Measurements from ENCODE around the gene ACCS.

Gene ACCS

GRCh38 chr11:44047298-44047697 lies 18.8 kb upstream of the ACCS start:
- Histone ChIP-seq H3K9ac (ENCODE audit: low read length) (no peak overlapping the region), H3K4me3 (ENCODE audit: low read length) (no peak overlapping the region), H3K4ac (ENCODE audit: low read depth, low read length) (no peak overlapping the region), H2BK15ac (replicated peaks; ENCODE audit: low read depth) (no peak overlapping the region), H3K36me3 (ENCODE audit: control insufficient read depth, insufficient read depth, low read length) (no peaks in the 10 kb centered on the region), H3K18ac (ENCODE audit: low read length) (no peak overlapping the region), H3K4me1 (ENCODE audit: control insufficient read depth, low read depth, low read length) (no peaks in the 10 kb centered on the region), H4K5ac (ENCODE audit: low read length) (no peak overlapping the region), H3K27ac (ENCODE audit: low read depth, low read length) (no peak overlapping the region), H4K8ac (ENCODE audit: low read depth, low read length) (no peak overlapping the region), H3K23ac (ENCODE audit: low read length) (no peak overlapping the region), H2AK5ac (ENCODE audit: low read length) (no peak overlapping the region), H3K4me2 (ENCODE audit: low read length) (no peak overlapping the region), H3K79me2 (ENCODE audit: control insufficient read depth, insufficient read depth, low read length) (no peaks in the 10 kb centered on the region), H3K79me1 (ENCODE audit: low read length) (no peaks in the 10 kb centered on the region), H3K27me3 (ENCODE audit: insufficient read depth, low read length, poor library complexity) (no peaks in the 10 kb centered on the region), H3K56ac (ENCODE audit: low read length) (no peak overlapping the region), H2BK120ac (ENCODE audit: low read depth, low read length) (no peak overlapping the region), H2BK5ac (ENCODE audit: low read length) (no peak overlapping the region)
- no CpG with 5 or more reads among the region's 2 CpGs for WGBS (ENCODE audit: extremely low coverage, insufficient coverage, low lambda C conversion rate)
- DNase-seq, result no peak

GRCh38 chr11:44047931-44048431 lies 18.1 kb upstream of the ACCS start, which contains the start of gene ACCSL:
Gene ACCSL, plus strand, starts transcription at chr11:44047981. Its CDS starts 56 bp downstream, at chr11:44048037.
- H3K18ac ChIP-seq (ENCODE audit: low read length), result no peak within 1 kb of the TSS
- no CpG with 5 or more reads among the region's 12 CpGs for WGBS (ENCODE audit: extremely low coverage, insufficient coverage, low lambda C conversion rate)
- no peak within 1 kb of the TSS for H2BK120ac ChIP-seq (ENCODE audit: low read depth, low read length)
- H3K79me1 ChIP-seq (ENCODE audit: low read length), result no peaks in the 10 kb centered on the region
- no peaks in the 10 kb centered on the region for H3K79me2 ChIP-seq (ENCODE audit: control insufficient read depth, insufficient read depth, low read length)
- H3K4me3 ChIP-seq (ENCODE audit: low read length), result no peak within 1 kb of the TSS
- no peak for DNase-seq
- no peak within 1 kb of the TSS for H3K9ac ChIP-seq (ENCODE audit: low read length)
- no peak within 1 kb of the TSS for H3K23ac ChIP-seq (ENCODE audit: low read length)
- H2BK5ac ChIP-seq (ENCODE audit: low read length), result no peak within 1 kb of the TSS
- no peak within 1 kb of the TSS for H4K5ac ChIP-seq (ENCODE audit: low read length)
- no peaks in the 10 kb centered on the region for H3K4me1 ChIP-seq (ENCODE audit: control insufficient read depth, low read depth, low read length)
- no peak within 1 kb of the TSS for H2BK15ac ChIP-seq (replicated peaks; ENCODE audit: low read depth)
- no peak within 1 kb of the TSS for H4K8ac ChIP-seq (ENCODE audit: low read depth, low read length)
- H3K56ac ChIP-seq (ENCODE audit: low read length), result no peak within 1 kb of the TSS
- H3K4me2 ChIP-seq (ENCODE audit: low read length), result no peak within 1 kb of the TSS
- H3K36me3 ChIP-seq (ENCODE audit: control insufficient read depth, insufficient read depth, low read length), result no peaks in the 10 kb centered on the region
- H3K4ac ChIP-seq (ENCODE audit: low read depth, low read length), result no peak within 1 kb of the TSS
- no peaks in the 10 kb centered on the region for H3K27me3 ChIP-seq (ENCODE audit: insufficient read depth, low read length, poor library complexity)
- H2AK5ac ChIP-seq (ENCODE audit: low read length), result no peak within 1 kb of the TSS
- no peak within 1 kb of the TSS for H3K27ac ChIP-seq (ENCODE audit: low read depth, low read length)

GRCh38 chr11:44049832-44050231 lies 16.2 kb upstream of the ACCS start:
- WGBS (ENCODE audit: extremely low coverage, insufficient coverage, low lambda C conversion rate), result no CpG with 5 or more reads among the region's 3 CpGs
- H4K5ac ChIP-seq (ENCODE audit: low read length), result no peak overlapping the region
- H3K9ac ChIP-seq (ENCODE audit: low read length), result no peak overlapping the region
- H4K8ac ChIP-seq (ENCODE audit: low read depth, low read length), result no peak overlapping the region
- H3K79me1 ChIP-seq (ENCODE audit: low read length), result no peaks in the 10 kb centered on the region
- H2AK5ac ChIP-seq (ENCODE audit: low read length), result no peak overlapping the region
- H3K79me2 ChIP-seq (ENCODE audit: control insufficient read depth, insufficient read depth, low read length), result no peaks in the 10 kb centered on the region
- H3K23ac ChIP-seq (ENCODE audit: low read length), result no peak overlapping the region
- no peak overlapping the region for H3K27ac ChIP-seq (ENCODE audit: low read depth, low read length)
- H3K4ac ChIP-seq (ENCODE audit: low read depth, low read length), result no peak overlapping the region
- DNase-seq, result no peak
- H2BK120ac ChIP-seq (ENCODE audit: low read depth, low read length), result no peak overlapping the region
- no peaks in the 10 kb centered on the region for H3K36me3 ChIP-seq (ENCODE audit: control insufficient read depth, insufficient read depth, low read length)
- H2BK5ac ChIP-seq (ENCODE audit: low read length), result no peak overlapping the region
- H3K56ac ChIP-seq (ENCODE audit: low read length), result no peak overlapping the region
- no peaks in the 10 kb centered on the region for H3K4me1 ChIP-seq (ENCODE audit: control insufficient read depth, low read depth, low read length)
- no peak overlapping the region for H2BK15ac ChIP-seq (replicated peaks; ENCODE audit: low read depth)
- H3K27me3 ChIP-seq (ENCODE audit: insufficient read depth, low read length, poor library complexity), result no peaks in the 10 kb centered on the region
- H3K4me3 ChIP-seq (ENCODE audit: low read length), result no peak overlapping the region
- H3K18ac ChIP-seq (ENCODE audit: low read length), result no peak overlapping the region
- no peak overlapping the region for H3K4me2 ChIP-seq (ENCODE audit: low read length)

DNA sequence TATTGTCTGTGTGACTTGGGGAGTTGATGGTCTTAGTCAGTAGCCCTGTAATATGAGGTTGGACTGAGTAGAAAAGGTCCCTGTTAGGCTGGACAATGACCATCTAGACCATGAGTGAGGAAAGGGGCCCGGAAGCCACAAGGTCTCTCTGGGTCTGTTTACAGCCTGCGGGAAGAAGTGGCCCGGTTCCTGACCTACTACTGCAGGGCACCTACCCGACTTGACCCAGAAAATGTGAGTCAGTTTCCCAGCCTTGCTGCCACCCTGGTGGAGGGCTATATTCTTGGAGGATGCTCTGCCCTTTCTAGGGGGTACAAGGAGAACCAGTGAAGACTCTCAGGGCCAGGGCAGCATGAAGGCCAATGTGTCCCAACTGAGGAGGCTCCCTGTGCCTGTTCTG lies 14.9 kb upstream of the ACCS start:
- no peak overlapping the region for H2BK5ac ChIP-seq (ENCODE audit: low read length)
- H3K4me1 ChIP-seq (ENCODE audit: control insufficient read depth, low read depth, low read length), result no peaks in the 10 kb centered on the region
- no peak overlapping the region for H2BK120ac ChIP-seq (ENCODE audit: low read depth, low read length)
- no peak overlapping the region for H2BK15ac ChIP-seq (replicated peaks; ENCODE audit: low read depth)
- no CpG with 5 or more reads among the region's 4 CpGs for WGBS (ENCODE audit: extremely low coverage, insufficient coverage, low lambda C conversion rate)
- no peak overlapping the region for H3K27ac ChIP-seq (ENCODE audit: low read depth, low read length)
- H2AK5ac ChIP-seq (ENCODE audit: low read length), result no peak overlapping the region
- H3K18ac ChIP-seq (ENCODE audit: low read length), result no peak overlapping the region
- H3K79me2 ChIP-seq (ENCODE audit: control insufficient read depth, insufficient read depth, low read length), result no peaks in the 10 kb centered on the region
- H3K23ac ChIP-seq (ENCODE audit: low read length), result no peak overlapping the region
- no peak overlapping the region for H4K8ac ChIP-seq (ENCODE audit: low read depth, low read length)
- H4K5ac ChIP-seq (ENCODE audit: low read length), result no peak overlapping the region
- H3K4me3 ChIP-seq (ENCODE audit: low read length), result no peak overlapping the region
- no peaks in the 10 kb centered on the region for H3K27me3 ChIP-seq (ENCODE audit: insufficient read depth, low read length, poor library complexity)
- H3K4ac ChIP-seq (ENCODE audit: low read depth, low read length), result no peak overlapping the region
- H3K4me2 ChIP-seq (ENCODE audit: low read length), result no peak overlapping the region
- no peak overlapping the region for H3K9ac ChIP-seq (ENCODE audit: low read length)
- DNase-seq, result no peak
- H3K56ac ChIP-seq (ENCODE audit: low read length), result no peak overlapping the region
- H3K79me1 ChIP-seq (ENCODE audit: low read length), result no peaks in the 10 kb centered on the region
- no peaks in the 10 kb centered on the region for H3K36me3 ChIP-seq (ENCODE audit: control insufficient read depth, insufficient read depth, low read length)

DNA sequence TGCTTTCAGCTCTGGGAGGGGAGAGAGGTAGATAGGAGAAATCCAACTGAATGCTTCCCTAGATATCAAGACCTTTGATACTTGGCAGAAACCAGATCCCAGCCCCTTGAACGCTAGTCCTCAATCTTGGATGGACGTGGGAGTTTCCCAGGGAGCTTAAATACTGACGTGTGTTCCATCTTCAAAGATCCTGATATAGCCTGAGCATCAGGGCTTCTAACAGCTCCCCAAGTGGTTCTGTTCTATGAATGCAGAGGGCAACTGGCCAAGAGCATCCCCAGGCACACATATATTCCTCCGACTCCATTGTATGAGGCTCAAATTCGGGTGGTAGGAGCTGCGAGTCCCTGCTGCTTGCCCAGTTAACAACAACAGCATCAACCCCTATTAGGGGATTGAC lies 8.7 kb upstream of the ACCS start:
- Histone ChIP-seq H2BK5ac (ENCODE audit: low read length) (no peak overlapping the region), H3K36me3 (ENCODE audit: control insufficient read depth, insufficient read depth, low read length) (no peaks in the 10 kb centered on the region), H3K79me1 (ENCODE audit: low read length) (no peaks in the 10 kb centered on the region), H3K4ac (ENCODE audit: low read depth, low read length) (no peak overlapping the region), H3K27me3 (ENCODE audit: insufficient read depth, low read length, poor library complexity) (no peaks in the 10 kb centered on the region), H4K8ac (ENCODE audit: low read depth, low read length) (no peak overlapping the region), H3K18ac (ENCODE audit: low read length) (no peak overlapping the region), H3K27ac (ENCODE audit: low read depth, low read length) (no peak overlapping the region), H2BK15ac (replicated peaks; ENCODE audit: low read depth) (no peak overlapping the region), H3K4me3 (ENCODE audit: low read length) (no peak overlapping the region), H3K79me2 (ENCODE audit: control insufficient read depth, insufficient read depth, low read length) (no peaks in the 10 kb centered on the region), H2AK5ac (ENCODE audit: low read length) (no peak overlapping the region), H3K4me1 (ENCODE audit: control insufficient read depth, low read depth, low read length) (no peaks in the 10 kb centered on the region), H4K5ac (ENCODE audit: low read length) (no peak overlapping the region), H2BK120ac (ENCODE audit: low read depth, low read length) (no peak overlapping the region), H3K4me2 (ENCODE audit: low read length) (no peak overlapping the region), H3K9ac (ENCODE audit: low read length) (no peak overlapping the region), H3K23ac (ENCODE audit: low read length) (no peak overlapping the region), H3K56ac (ENCODE audit: low read length) (no peak overlapping the region)
- WGBS (ENCODE audit: extremely low coverage, insufficient coverage, low lambda C conversion rate), result no CpG with 5 or more reads among the region's 6 CpGs
- no peak for DNase-seq

DNA sequence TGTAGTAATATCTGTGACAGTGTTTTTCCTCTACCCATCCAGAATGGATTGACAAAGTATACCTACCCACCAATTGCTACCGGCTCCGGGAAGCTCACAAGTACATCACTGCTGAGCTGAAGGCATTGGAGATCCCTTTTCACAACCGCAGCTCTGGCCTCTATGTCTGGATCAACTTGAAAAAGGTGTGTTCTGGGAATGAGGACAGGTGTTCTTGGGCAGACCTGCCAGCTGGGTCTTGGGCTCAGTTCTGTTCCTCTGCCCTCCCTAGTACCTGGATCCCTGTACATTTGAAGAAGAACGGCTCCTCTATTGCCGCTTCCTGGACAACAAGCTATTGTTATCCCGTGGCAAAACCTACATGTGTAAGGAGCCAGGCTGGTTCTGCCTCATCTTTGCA lies 7.8 kb upstream of the ACCS start:
- DNase-seq, result no peak
- no CpG with 5 or more reads among the region's 6 CpGs for WGBS (ENCODE audit: extremely low coverage, insufficient coverage, low lambda C conversion rate)
- H3K79me2 ChIP-seq (ENCODE audit: control insufficient read depth, insufficient read depth, low read length), result no peaks in the 10 kb centered on the region

More for the DNA sequence above, 7.8 kb upstream of the ACCS start:
- H3K4me1 ChIP-seq (ENCODE audit: control insufficient read depth, low read depth, low read length), result no peaks in the 10 kb centered on the region
- no peak overlapping the region for H3K27ac ChIP-seq (ENCODE audit: low read depth, low read length)
- no peak overlapping the region for H4K5ac ChIP-seq (ENCODE audit: low read length)
- no peaks in the 10 kb centered on the region for H3K27me3 ChIP-seq (ENCODE audit: insufficient read depth, low read length, poor library complexity)
- H3K36me3 ChIP-seq (ENCODE audit: control insufficient read depth, insufficient read depth, low read length), result no peaks in the 10 kb centered on the region
- no peak overlapping the region for H2BK15ac ChIP-seq (replicated peaks; ENCODE audit: low read depth)
- H3K4me3 ChIP-seq (ENCODE audit: low read length), result no peak overlapping the region
- no peak overlapping the region for H2AK5ac ChIP-seq (ENCODE audit: low read length)
- H3K4me2 ChIP-seq (ENCODE audit: low read length), result no peak overlapping the region
- no peak overlapping the region for H3K56ac ChIP-seq (ENCODE audit: low read length)
- no peak overlapping the region for H3K23ac ChIP-seq (ENCODE audit: low read length)
- no peak overlapping the region for H2BK5ac ChIP-seq (ENCODE audit: low read length)
- no peak overlapping the region for H3K9ac ChIP-seq (ENCODE audit: low read length)
- no peak overlapping the region for H2BK120ac ChIP-seq (ENCODE audit: low read depth, low read length)
- no peak overlapping the region for H4K8ac ChIP-seq (ENCODE audit: low read depth, low read length)
- H3K18ac ChIP-seq (ENCODE audit: low read length), result no peak overlapping the region
- no peaks in the 10 kb centered on the region for H3K79me1 ChIP-seq (ENCODE audit: low read length)
- no peak overlapping the region for H3K4ac ChIP-seq (ENCODE audit: low read depth, low read length)

Measured in mesendoderm (in vitro differentiated cells).